ENCODE data around the gene SUCLA2. TPM values are rescaled to one million over a fixed set of nuclear protein-coding genes. Genes with fewer than 3 reads are reported as not detected.

SUCLA2 gene
- total RNA-seq, 6 experiments from 2014 or later, result 37.7 to 47.0 (median 42.4) TPM

DNA sequence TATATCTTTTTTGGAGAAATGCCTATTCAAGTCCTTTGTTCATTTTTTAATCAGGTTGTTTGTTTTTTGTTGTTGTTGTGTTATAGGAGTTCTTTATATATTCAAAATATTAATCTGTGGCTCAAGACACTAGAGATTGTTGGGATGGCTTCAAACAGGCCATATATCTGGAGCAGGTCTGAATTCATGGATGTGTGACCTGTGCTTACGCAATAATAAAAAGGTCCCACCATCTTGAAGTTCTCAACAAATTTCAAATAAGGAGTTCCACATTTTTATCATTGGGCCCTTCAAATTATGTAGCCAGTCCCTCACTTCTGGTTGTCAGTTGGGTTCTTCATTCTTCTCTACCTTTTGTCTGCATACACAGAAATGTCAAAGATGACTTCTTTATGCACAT, 18.7 kb upstream of the SUCLA2 start:
- Mint-ChIP-seq H3K9me3 (no peaks in the 10 kb centered on the region; the same call in 1 of the 2 replicates), H3K4me1 (ENCODE audit: low read depth) (no peaks in the 10 kb centered on the region), H3K27ac (no peak overlapping the region)

DNA sequence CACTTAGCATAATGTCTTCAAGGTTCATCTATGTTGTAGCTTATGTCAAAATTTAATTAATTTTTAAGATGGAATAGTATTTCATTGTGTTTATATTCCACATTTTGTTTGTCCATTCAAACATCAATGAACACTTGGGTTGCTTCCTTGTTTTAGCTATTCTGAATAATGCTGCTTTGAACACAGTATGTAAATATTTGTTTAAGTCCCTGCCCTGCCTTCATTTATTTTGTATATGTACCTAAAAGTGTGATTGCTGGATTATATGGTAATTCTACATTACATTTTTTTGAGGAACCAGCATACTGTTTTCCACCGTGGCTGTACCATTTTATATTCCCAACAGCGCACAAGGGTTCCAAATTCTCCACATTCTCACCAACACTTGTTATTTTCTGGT, 17.6 kb upstream of the SUCLA2 start:
- H3K27me3 Mint-ChIP-seq (ENCODE audit: insufficient read depth), result no peaks in the 10 kb centered on the region
- DNase-seq, result no peak
- no peaks in the 10 kb centered on the region; the same call in 1 of the 2 replicates for H3K9me3 Mint-ChIP-seq
- H3K36me3 Mint-ChIP-seq (ENCODE audit: low read depth), result peaks cover 7% of the 10 kb centered on the region; the same call in 1 of the 2 replicates
- H3K4me1 Mint-ChIP-seq (ENCODE audit: low read depth), result no peaks in the 10 kb centered on the region
- H3K27ac Mint-ChIP-seq, result no peak overlapping the region
- TF ChIP-seq, protein P1, sequence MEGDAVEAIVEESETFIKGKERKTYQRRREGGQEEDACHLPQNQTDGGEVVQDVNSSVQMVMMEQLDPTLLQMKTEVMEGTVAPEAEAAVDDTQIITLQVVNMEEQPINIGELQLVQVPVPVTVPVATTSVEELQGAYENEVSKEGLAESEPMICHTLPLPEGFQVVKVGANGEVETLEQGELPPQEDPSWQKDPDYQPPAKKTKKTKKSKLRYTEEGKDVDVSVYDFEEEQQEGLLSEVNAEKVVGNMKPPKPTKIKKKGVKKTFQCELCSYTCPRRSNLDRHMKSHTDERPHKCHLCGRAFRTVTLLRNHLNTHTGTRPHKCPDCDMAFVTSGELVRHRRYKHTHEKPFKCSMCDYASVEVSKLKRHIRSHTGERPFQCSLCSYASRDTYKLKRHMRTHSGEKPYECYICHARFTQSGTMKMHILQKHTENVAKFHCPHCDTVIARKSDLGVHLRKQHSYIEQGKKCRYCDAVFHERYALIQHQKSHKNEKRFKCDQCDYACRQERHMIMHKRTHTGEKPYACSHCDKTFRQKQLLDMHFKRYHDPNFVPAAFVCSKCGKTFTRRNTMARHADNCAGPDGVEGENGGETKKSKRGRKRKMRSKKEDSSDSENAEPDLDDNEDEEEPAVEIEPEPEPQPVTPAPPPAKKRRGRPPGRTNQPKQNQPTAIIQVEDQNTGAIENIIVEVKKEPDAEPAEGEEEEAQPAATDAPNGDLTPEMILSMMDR (IDR thresholded peaks at IDR 0.05), result no peak
- no peak overlapping the region for H3K4me3 Mint-ChIP-seq

More for the DNA sequence above, 18.7 kb upstream of the SUCLA2 start:
- no peak for DNase-seq
- TF ChIP-seq, protein P1 (IDR thresholded peaks at IDR 0.05), result no peak
- no peaks in the 10 kb centered on the region for H3K27me3 Mint-ChIP-seq (ENCODE audit: insufficient read depth)
- peaks cover 7% of the 10 kb centered on the region; the same call in 1 of the 2 replicates for H3K36me3 Mint-ChIP-seq (ENCODE audit: low read depth)
- H3K4me3 Mint-ChIP-seq, result no peak overlapping the region

GRCh38 chr13:48014359-48014758, 13.3 kb upstream of the SUCLA2 start:
- no peak overlapping the region for H3K4me3 Mint-ChIP-seq
- no peaks in the 10 kb centered on the region for H3K36me3 Mint-ChIP-seq (ENCODE audit: low read depth)
- peaks cover 1% of the 10 kb centered on the region; the same call in 1 of the 2 replicates for H3K27me3 Mint-ChIP-seq (ENCODE audit: insufficient read depth)
- H3K27ac Mint-ChIP-seq, result no peak overlapping the region
- H3K4me1 Mint-ChIP-seq (ENCODE audit: low read depth), result peaks cover 7% of the 10 kb centered on the region
- DNase-seq, result no peak
- H3K9me3 Mint-ChIP-seq, result no peaks in the 10 kb centered on the region
- TF ChIP-seq, protein P1 (IDR thresholded peaks at IDR 0.05), result no peak

DNA sequence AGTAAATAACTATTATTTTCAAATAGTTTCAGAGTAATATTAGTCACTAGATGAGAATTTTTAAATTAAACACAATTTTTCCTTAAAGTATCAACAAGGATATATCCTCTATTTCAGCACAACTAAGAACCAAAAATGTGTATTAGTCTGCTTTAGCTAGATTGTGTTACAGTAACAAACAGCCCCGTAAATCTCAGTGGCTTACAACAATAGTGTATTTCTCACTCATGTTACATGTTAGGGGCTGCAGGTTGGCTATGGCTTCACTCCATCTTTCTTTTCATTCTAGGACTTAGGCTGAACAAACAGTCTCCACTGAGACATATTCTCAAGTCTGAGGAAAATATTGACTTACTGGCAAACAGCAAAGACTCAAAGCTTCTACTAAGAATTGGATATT, 11.6 kb upstream of the SUCLA2 start:
- Mint-ChIP-seq H3K4me1 (ENCODE audit: low read depth) (peaks cover 18% of the 10 kb centered on the region), H3K27ac (no peak overlapping the region), H3K4me3 (no peak overlapping the region), H3K27me3 (ENCODE audit: insufficient read depth) (peaks cover 1% of the 10 kb centered on the region; the same call in 1 of the 2 replicates), H3K9me3 (no peaks in the 10 kb centered on the region), H3K36me3 (ENCODE audit: low read depth) (no peaks in the 10 kb centered on the region)
- no peak for DNase-seq
- TF ChIP-seq, protein P1 (IDR thresholded peaks at IDR 0.05), result no peak

GRCh38 chr13:48010698-48011097, 9.6 kb upstream of the SUCLA2 start:
- H3K27me3 Mint-ChIP-seq (ENCODE audit: insufficient read depth), result peaks cover 1% of the 10 kb centered on the region; the same call in 1 of the 2 replicates
- no peaks in the 10 kb centered on the region for H3K36me3 Mint-ChIP-seq (ENCODE audit: low read depth)
- DNase-seq, result no peak
- no peak overlapping the region for H3K27ac Mint-ChIP-seq
- H3K4me3 Mint-ChIP-seq, result no peak overlapping the region
- TF ChIP-seq, protein P1 (IDR thresholded peaks at IDR 0.05), result no peak
- peaks cover 18% of the 10 kb centered on the region for H3K4me1 Mint-ChIP-seq (ENCODE audit: low read depth)
- no peaks in the 10 kb centered on the region for H3K9me3 Mint-ChIP-seq

DNA sequence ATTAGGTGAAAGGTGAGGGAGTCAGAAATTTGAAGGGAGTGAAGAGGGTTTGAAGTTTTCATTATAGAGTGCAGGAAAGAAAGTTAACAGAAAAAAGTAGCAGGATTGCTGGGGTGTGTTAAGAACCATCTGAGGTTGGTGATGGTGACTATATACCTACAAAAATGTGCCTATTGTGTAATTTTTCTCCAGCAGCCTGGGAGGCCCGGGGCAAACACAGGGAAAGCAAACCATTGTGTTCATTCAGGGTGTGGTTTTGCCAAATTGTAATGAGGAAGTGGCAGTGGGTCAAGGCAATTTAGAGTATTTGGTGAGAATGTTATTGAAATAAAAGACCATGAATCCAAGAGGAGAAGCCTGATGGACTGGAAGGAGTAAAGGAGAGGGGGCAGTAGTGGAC, 8.2 kb upstream of the SUCLA2 start:
- H3K4me1 Mint-ChIP-seq (ENCODE audit: low read depth), result peaks cover 18% of the 10 kb centered on the region

More for the DNA sequence above, 8.2 kb upstream of the SUCLA2 start:
- H3K27me3 Mint-ChIP-seq (ENCODE audit: insufficient read depth), result peaks cover 1% of the 10 kb centered on the region
- H3K9me3 Mint-ChIP-seq, result no peaks in the 10 kb centered on the region
- peak; percentile 59 for DNase-seq
- no peaks in the 10 kb centered on the region for H3K36me3 Mint-ChIP-seq (ENCODE audit: low read depth)
- TF ChIP-seq, protein P1 (IDR thresholded peaks at IDR 0.05), result no peak
- H3K4me3 Mint-ChIP-seq, result peak overlapping the region; percentile 12
- peak overlapping the region; percentile 67 for H3K27ac Mint-ChIP-seq

Measured in HFFc6 (cell line).